DOHH2 (cell line): Measurements from ENCODE around the gene HLA-DRB1.

Experiments
- CTCF ChIP-seq: fragments of 200-600 bp; sonication (generic); IDR thresholded peaks from one replicate; pipeline ENCODE4 v1.5.1; 2014; ENCODE audit warnings: antibody characterized with exemption, mild to moderate bottlenecking, low read depth, low read length; ENCODE audit not compliant: poor library complexity, severe bottlenecking
- EZH2phosphoT487 ChIP-seq: fragments of 200-600 bp; sonication (generic); IDR thresholded peaks from 2 replicates; pipeline ENCODE4 v1.6.1; 2017; ENCODE audit warnings: borderline replicate concordance, mild to moderate bottlenecking, antibody characterized with exemption, low read length, moderate library complexity, mixed read lengths

- TF ChIP-seq CTCF (no peak), EZH2phosphoT487 (no peak)
These were observed 13.6 kb upstream of the HLA-DRB1 start for GRCh38 chr6:32603222-32603621.
